ENCODE measurements around the gene PRRG2. TPM values are rescaled to one million over a fixed set of nuclear protein-coding genes. Genes with fewer than 3 reads are reported as not detected.

The PRRG2 gene
- total RNA-seq, 1 experiment from 2014 or later = 0.64 TPM

DNA sequence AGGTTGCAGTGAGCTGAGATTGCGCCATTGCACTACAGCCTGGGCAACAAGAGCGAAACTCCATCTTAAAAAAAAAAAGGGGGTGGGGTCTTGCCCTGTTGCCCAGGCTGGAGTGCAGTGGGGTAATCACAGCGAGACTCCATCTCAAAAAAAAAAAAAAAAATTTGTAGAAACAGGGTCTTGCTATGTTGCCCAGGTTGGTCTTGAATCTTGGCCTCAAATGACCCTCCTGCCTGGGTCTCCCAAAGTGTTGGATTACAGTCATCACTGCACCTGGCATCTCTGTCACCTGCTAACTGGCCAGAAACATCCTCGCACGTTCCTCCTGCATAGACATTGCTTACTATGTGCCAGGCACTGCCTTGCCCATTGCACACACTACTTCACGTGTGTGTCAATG lies 39.2 kb upstream of the PRRG2 start:
- no peak overlapping the region for H3K4me3 ChIP-seq (ENCODE audit: low read depth in 2 of 2, low read length in 2 of 2)
- H3K27ac ChIP-seq (ENCODE audit: low read length) = no peak overlapping the region
- H3K4me1 ChIP-seq (ENCODE audit: control insufficient read depth, insufficient read depth, low read length) = peaks cover 3% of the 10 kb centered on the region; the same call in 1 of the 2 replicates
- ATAC-seq = no peak
- ChIA-PET CTCF (interaction anchor here (0.6 kb wide), 1 partner anchor 63 kb away, joined by 5 read pairs; no protein-coding TSS in a partner anchor), POLR2A (no interaction called here)
- in situ Hi-C loops (cut with HindIII; ENCODE audit: low pct_unique_long_range_greater_than_20kb, low sequenced_read_pairs) (no loop called here), intact Hi-C loops (cut with micrococcal nuclease; ENCODE audit: unreplicated experiment) (no loop called here)
- no peak for DNase-seq (ENCODE audit: low read depth, low spot score)
- H3K9me3 ChIP-seq (ENCODE audit: control insufficient read depth, insufficient read depth, low read depth, low read length) = no peaks in the 10 kb centered on the region
- no peaks in the 10 kb centered on the region for H3K36me3 ChIP-seq (ENCODE audit: control insufficient read depth, insufficient read depth, low read length)
- TF ChIP-seq POLR2AphosphoS5 (IDR thresholded peaks at IDR 0.05; ENCODE audit: low read depth, low read length) = no peak
- TF ChIP-seq TCF7L2 (IDR thresholded peaks at IDR 0.05; ENCODE audit: low read depth, low read length) = no peak
- no peak for TF ChIP-seq SIN3A (IDR thresholded peaks at IDR 0.05; ENCODE audit: borderline replicate concordance, insufficient read depth, low read depth, low read length)
- TF ChIP-seq, protein P1, sequence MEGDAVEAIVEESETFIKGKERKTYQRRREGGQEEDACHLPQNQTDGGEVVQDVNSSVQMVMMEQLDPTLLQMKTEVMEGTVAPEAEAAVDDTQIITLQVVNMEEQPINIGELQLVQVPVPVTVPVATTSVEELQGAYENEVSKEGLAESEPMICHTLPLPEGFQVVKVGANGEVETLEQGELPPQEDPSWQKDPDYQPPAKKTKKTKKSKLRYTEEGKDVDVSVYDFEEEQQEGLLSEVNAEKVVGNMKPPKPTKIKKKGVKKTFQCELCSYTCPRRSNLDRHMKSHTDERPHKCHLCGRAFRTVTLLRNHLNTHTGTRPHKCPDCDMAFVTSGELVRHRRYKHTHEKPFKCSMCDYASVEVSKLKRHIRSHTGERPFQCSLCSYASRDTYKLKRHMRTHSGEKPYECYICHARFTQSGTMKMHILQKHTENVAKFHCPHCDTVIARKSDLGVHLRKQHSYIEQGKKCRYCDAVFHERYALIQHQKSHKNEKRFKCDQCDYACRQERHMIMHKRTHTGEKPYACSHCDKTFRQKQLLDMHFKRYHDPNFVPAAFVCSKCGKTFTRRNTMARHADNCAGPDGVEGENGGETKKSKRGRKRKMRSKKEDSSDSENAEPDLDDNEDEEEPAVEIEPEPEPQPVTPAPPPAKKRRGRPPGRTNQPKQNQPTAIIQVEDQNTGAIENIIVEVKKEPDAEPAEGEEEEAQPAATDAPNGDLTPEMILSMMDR (IDR thresholded peaks at IDR 0.05) = no peak
- TF ChIP-seq, protein P2, sequence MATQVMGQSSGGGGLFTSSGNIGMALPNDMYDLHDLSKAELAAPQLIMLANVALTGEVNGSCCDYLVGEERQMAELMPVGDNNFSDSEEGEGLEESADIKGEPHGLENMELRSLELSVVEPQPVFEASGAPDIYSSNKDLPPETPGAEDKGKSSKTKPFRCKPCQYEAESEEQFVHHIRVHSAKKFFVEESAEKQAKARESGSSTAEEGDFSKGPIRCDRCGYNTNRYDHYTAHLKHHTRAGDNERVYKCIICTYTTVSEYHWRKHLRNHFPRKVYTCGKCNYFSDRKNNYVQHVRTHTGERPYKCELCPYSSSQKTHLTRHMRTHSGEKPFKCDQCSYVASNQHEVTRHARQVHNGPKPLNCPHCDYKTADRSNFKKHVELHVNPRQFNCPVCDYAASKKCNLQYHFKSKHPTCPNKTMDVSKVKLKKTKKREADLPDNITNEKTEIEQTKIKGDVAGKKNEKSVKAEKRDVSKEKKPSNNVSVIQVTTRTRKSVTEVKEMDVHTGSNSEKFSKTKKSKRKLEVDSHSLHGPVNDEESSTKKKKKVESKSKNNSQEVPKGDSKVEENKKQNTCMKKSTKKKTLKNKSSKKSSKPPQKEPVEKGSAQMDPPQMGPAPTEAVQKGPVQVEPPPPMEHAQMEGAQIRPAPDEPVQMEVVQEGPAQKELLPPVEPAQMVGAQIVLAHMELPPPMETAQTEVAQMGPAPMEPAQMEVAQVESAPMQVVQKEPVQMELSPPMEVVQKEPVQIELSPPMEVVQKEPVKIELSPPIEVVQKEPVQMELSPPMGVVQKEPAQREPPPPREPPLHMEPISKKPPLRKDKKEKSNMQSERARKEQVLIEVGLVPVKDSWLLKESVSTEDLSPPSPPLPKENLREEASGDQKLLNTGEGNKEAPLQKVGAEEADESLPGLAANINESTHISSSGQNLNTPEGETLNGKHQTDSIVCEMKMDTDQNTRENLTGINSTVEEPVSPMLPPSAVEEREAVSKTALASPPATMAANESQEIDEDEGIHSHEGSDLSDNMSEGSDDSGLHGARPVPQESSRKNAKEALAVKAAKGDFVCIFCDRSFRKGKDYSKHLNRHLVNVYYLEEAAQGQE (IDR thresholded peaks at IDR 0.05; ENCODE audit: insufficient read depth in 1 of 2, low read depth in 2 of 2, low read length in 1 of 2) = no peak
- no peaks in the 10 kb centered on the region for H3K27me3 ChIP-seq (ENCODE audit: control insufficient read depth, insufficient read depth, low read length)
- no TSS peak for BruUV-seq (replicated peaks)

DNA sequence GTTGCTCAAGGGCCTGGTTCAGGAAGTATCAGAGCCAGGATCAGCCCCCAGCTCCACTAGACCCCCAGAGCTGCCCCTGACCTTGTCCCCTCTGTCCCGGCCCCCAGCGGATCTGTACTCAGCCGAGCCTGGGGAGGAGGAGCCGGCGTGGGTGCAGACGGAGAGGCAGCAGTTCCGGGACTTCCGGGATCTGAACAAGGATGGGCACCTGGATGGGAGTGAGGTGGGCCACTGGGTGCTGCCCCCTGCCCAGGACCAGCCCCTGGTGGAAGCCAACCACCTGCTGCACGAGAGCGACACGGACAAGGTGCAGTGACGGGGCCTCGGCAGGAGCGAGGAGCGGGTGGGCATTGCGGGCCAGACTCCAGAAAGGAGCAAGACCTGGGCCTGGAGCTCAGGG lies 38.7 kb upstream of the PRRG2 start:
- Histone ChIP-seq H3K36me3 (ENCODE audit: control insufficient read depth, insufficient read depth, low read length) (no peaks in the 10 kb centered on the region), H3K4me3 (ENCODE audit: low read depth in 2 of 2, low read length in 2 of 2) (no peak overlapping the region), H3K27me3 (ENCODE audit: control insufficient read depth, insufficient read depth, low read length) (no peaks in the 10 kb centered on the region), H3K4me1 (ENCODE audit: control insufficient read depth, insufficient read depth, low read length) (peaks cover 3% of the 10 kb centered on the region; the same call in 1 of the 2 replicates), H3K27ac (ENCODE audit: low read length) (no peak overlapping the region), H3K9me3 (ENCODE audit: control insufficient read depth, insufficient read depth, low read depth, low read length) (no peaks in the 10 kb centered on the region)
- no TSS peak for BruUV-seq (replicated peaks)
- intact Hi-C loops (cut with micrococcal nuclease; ENCODE audit: unreplicated experiment) = no loop called here
- in situ Hi-C loops (cut with HindIII; ENCODE audit: low pct_unique_long_range_greater_than_20kb, low sequenced_read_pairs) = no loop called here
- no peak for TF ChIP-seq POLR2AphosphoS5 (IDR thresholded peaks at IDR 0.05; ENCODE audit: low read depth, low read length)
- TF ChIP-seq, protein P2 (IDR thresholded peaks at IDR 0.05; ENCODE audit: insufficient read depth in 1 of 2, low read depth in 2 of 2, low read length in 1 of 2) = no peak
- TF ChIP-seq SIN3A (IDR thresholded peaks at IDR 0.05; ENCODE audit: borderline replicate concordance, insufficient read depth, low read depth, low read length) = no peak
- no peak for TF ChIP-seq TCF7L2 (IDR thresholded peaks at IDR 0.05; ENCODE audit: low read depth, low read length)
- TF ChIP-seq, protein P1 (IDR thresholded peaks at IDR 0.05) = no peak
- CTCF ChIA-PET = no interaction called here
- DNase-seq (ENCODE audit: low read depth, low spot score) (no peak), ATAC-seq (no peak)
- POLR2A ChIA-PET = interaction anchor here (0.9 kb wide), 1 partner anchor 8 kb away, joined by 3 read pairs; no protein-coding TSS in a partner anchor
